ENCODE data around the gene ADGRA1.

DNA sequence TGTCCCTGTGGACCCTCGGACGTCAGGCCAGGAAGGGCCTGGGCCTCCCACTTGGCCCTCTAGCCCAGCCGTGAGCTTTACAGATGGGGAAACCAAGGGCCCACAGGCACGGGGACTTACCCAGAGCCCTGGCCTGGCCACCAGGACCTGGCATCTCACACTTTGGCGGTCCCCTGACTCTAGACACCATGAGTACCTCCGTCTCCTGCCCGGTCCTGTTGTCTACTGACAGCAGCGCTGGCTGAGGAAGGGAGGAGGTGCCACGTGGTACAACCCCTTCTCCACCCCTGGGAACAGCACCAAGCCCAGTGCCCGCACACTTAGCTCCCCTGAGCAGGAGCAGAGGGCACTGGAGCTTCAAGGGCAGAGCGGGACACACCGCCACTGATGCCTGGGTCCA is 26.1 kb downstream of the ADGRA1 start:
- TF ChIP-seq, protein P1, sequence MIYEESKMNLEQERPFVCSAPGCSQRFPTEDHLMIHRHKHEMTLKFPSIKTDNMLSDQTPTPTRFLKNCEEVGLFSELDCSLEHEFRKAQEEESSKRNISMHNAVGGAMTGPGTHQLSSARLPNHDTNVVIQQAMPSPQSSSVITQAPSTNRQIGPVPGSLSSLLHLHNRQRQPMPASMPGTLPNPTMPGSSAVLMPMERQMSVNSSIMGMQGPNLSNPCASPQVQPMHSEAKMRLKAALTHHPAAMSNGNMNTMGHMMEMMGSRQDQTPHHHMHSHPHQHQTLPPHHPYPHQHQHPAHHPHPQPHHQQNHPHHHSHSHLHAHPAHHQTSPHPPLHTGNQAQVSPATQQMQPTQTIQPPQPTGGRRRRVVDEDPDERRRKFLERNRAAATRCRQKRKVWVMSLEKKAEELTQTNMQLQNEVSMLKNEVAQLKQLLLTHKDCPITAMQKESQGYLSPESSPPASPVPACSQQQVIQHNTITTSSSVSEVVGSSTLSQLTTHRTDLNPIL (CRISPR knock-in tag; IDR thresholded peaks at IDR 0.05; ENCODE audit: low read depth) = no peak
- TF ChIP-seq ESRRG (CRISPR knock-in tag; IDR thresholded peaks at IDR 0.05) = no peak
- TF ChIP-seq ZFP3 (CRISPR knock-in tag; IDR thresholded peaks at IDR 0.05) = no peak
- TF ChIP-seq, protein P2, sequence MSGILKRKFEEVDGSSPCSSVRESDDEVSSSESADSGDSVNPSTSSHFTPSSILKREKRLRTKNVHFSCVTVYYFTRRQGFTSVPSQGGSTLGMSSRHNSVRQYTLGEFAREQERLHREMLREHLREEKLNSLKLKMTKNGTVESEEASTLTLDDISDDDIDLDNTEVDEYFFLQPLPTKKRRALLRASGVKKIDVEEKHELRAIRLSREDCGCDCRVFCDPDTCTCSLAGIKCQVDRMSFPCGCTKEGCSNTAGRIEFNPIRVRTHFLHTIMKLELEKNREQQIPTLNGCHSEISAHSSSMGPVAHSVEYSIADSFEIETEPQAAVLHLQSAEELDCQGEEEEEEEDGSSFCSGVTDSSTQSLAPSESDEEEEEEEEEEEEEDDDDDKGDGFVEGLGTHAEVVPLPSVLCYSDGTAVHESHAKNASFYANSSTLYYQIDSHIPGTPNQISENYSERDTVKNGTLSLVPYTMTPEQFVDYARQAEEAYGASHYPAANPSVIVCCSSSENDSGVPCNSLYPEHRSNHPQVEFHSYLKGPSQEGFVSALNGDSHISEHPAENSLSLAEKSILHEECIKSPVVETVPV (CRISPR knock-in tag; IDR thresholded peaks at IDR 0.05) = no peak
- TF ChIP-seq ZNF70 (CRISPR knock-in tag; IDR thresholded peaks at IDR 0.05) = no peak
- TF ChIP-seq, protein P3, sequence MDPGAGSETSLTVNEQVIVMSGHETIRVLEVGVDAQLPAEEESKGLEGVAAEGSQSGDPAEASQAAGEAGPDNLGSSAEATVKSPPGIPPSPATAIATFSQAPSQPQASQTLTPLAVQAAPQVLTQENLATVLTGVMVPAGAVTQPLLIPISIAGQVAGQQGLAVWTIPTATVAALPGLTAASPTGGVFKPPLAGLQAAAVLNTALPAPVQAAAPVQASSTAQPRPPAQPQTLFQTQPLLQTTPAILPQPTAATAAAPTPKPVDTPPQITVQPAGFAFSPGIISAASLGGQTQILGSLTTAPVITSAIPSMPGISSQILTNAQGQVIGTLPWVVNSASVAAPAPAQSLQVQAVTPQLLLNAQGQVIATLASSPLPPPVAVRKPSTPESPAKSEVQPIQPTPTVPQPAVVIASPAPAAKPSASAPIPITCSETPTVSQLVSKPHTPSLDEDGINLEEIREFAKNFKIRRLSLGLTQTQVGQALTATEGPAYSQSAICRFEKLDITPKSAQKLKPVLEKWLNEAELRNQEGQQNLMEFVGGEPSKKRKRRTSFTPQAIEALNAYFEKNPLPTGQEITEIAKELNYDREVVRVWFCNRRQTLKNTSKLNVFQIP (CRISPR knock-in tag; IDR thresholded peaks at IDR 0.05; ENCODE audit: borderline replicate concordance, low read depth) = no peak
